PC-9 (cell line): ENCODE data around the gene LSM4. TPM values are rescaled to one million over a fixed set of nuclear protein-coding genes. Genes with fewer than 3 reads are reported as not detected.
A peak's percentile ranks its signal among the peaks of the same experiment; 100 is the strongest.

Experiments used
- BruUV-seq: library from RNA; stranded (reverse); fragments of 400-500 nt; replicated peaks from 2 replicates; lab custom pipeline; 2021; lab: Mats Ljungman, UMichigan
- CTCF ChIA-PET: fragments of 300-600 bp; sonication (Branson Sonifier 250); formaldehyde crosslinking; loops from one replicate; lab custom pipeline; 2022; ENCODE audit warnings: antibody characterized with exemption; lab: Charles Lee
- POLR2A ChIA-PET: fragments of 300-600 bp; sonication (Branson Sonifier 250); formaldehyde crosslinking; loops from one replicate; lab custom pipeline; 2022; ENCODE audit warnings: antibody characterized with exemption; ENCODE audit not compliant: unreplicated experiment; lab: Charles Lee
- DNase-seq, 2 experiments: peaks; one replicate each; pipeline versions ENCODE4 v3.0.0 to v3.0.0-alpha.2; 2015 to 2022; ENCODE audit warnings: mixed read lengths in 1 of 2
- H2AFZ ChIP-seq: fragments of 200-600 bp; sonication (generic); 2 replicates; pipeline ENCODE4 v1.8.1; 2017; ENCODE audit warnings: antibody characterized with exemption
- H3F3A ChIP-seq: fragments of 200-600 bp; sonication (generic); 2 replicates; pipeline ENCODE4 v1.8.1; 2017; ENCODE audit warnings: antibody characterized with exemption, mild to moderate bottlenecking, low read depth; ENCODE audit not compliant: insufficient read depth
- H3K27ac ChIP-seq: fragments of 200-600 bp; sonication (generic); 2 replicates; pipeline ENCODE4 v1.6.1; 2016; ENCODE audit warnings: mixed run types
- H3K27me3 ChIP-seq: fragments of 200-600 bp; sonication (generic); 2 replicates; pipeline ENCODE4 v1.6.1; 2016; ENCODE audit warnings: low read depth, mixed run types; ENCODE audit not compliant: insufficient read depth
- H3K36me3 ChIP-seq: fragments of 200-600 bp; sonication (generic); 2 replicates; pipeline ENCODE4 v1.6.1; 2016; ENCODE audit warnings: low read depth, mixed run types
- H3K4me1 ChIP-seq: fragments of 200-600 bp; sonication (generic); replicated peaks from 2 replicates; pipeline ENCODE4 v1.6.1; 2016; ENCODE audit warnings: mixed run types; ENCODE audit not compliant: insufficient read depth
- H3K4me2 ChIP-seq: fragments of 200-600 bp; sonication (generic); 2 replicates; pipeline ENCODE4 v1.6.1; 2017; ENCODE audit warnings: mixed run types
- H3K4me3 ChIP-seq: fragments of 200-600 bp; sonication (generic); 2 replicates; pipeline ENCODE4 v1.6.1; 2016; ENCODE audit warnings: mixed run types
- H3K79me2 ChIP-seq: fragments of 200-600 bp; sonication (generic); 2 replicates; pipeline ENCODE4 v1.6.1; 2017; ENCODE audit warnings: low read depth, mixed run types
- H3K9me2 ChIP-seq: fragments of 200-600 bp; sonication (generic); 2 replicates; pipeline ENCODE4 v1.8.1; 2017; ENCODE audit warnings: mild to moderate bottlenecking; ENCODE audit not compliant: insufficient read depth
- H3K9me3 ChIP-seq: fragments of 200-600 bp; sonication (generic); 2 replicates; pipeline ENCODE4 v1.8.1; 2016; ENCODE audit warnings: low read depth; ENCODE audit not compliant: insufficient read depth
- H4K20me1 ChIP-seq: fragments of 200-600 bp; sonication (generic); 2 replicates; pipeline ENCODE4 v1.8.1; 2017; ENCODE audit not compliant: insufficient read depth
- CTCF ChIP-seq: fragments of 200-600 bp; sonication (generic); conservative IDR thresholded peaks from 2 replicates; pipeline ENCODE4 v1.6.1; 2017; ENCODE audit warnings: mixed run types, antibody characterized with exemption, mild to moderate bottlenecking, moderate library complexity
- EZH2 ChIP-seq: fragments of 200-600 bp; sonication (generic); IDR thresholded peaks from 2 replicates; pipeline ENCODE4 v1.8.0; 2017; ENCODE audit warnings: antibody characterized with exemption, low read depth
- intact Hi-C: fragments of 100-400 bp; cut with micrococcal nuclease; formaldehyde crosslinking; loops from one replicate; pipeline ENCODE4 v1.10.0; 2022; ENCODE audit not compliant: unreplicated experiment
- total RNA-seq: library from RNA; stranded (reverse); gene quantifications from 2 replicates; pipeline ENCODE4 v1.2.3, GENCODE V29; 2021

LSM4 gene
- total RNA-seq, 1 experiment from 2014 or later = 323 TPM

GRCh38 chr19:18322318-18322758 lies 538 bp downstream of the LSM4 start:
- H2AFZ ChIP-seq = peak overlapping the region; percentile 79
- ChIA-PET CTCF (interaction anchor here (0.6 to 1.8 kb wide), 9 partner anchors 16 to 974 kb away, joined by 3 to 10 read pairs (median 4); partner anchors contain the start of genes JUND and MPV17L2), POLR2A (interaction anchor here (0.6 to 1.9 kb wide), 6 partner anchors 17 to 63 kb away, joined by 3 to 28 read pairs (median 13); partner anchors contain the start of genes GDF15 and JUND)
- H3K9me3 ChIP-seq = no peaks in the 10 kb centered on the region
- H3K9me2 ChIP-seq = no peaks in the 10 kb centered on the region
- H3K27ac ChIP-seq = peak overlapping the region; percentile 42
- peak; percentile 62 for TF ChIP-seq CTCF
- TF ChIP-seq EZH2 = no peak
- BruUV-seq = TSS peak; percentile 63
- H3F3A ChIP-seq = peaks cover 36% of the 10 kb centered on the region; the same call in 1 of the 2 replicates
- no peaks in the 10 kb centered on the region for H3K27me3 ChIP-seq
- H3K36me3 ChIP-seq = no peaks in the 10 kb centered on the region; the same call in 1 of the 2 replicates
- no peak for DNase-seq
- H3K4me3 ChIP-seq = peak overlapping the region; percentile 76
- no peaks in the 10 kb centered on the region; the same call in 1 of the 2 replicates for H4K20me1 ChIP-seq
- intact Hi-C loops = loop anchor here (2.0 kb wide), 1 partner anchor 18 kb away; no protein-coding TSS in a partner anchor
- H3K4me1 ChIP-seq = peaks cover 37% of the 10 kb centered on the region
- peaks cover 54% of the 10 kb centered on the region for H3K79me2 ChIP-seq
- peak overlapping the region; percentile 86 for H3K4me2 ChIP-seq

GRCh38 chr19:18321734-18322102 lies 1.2 kb downstream of the LSM4 start:
- BruUV-seq = no TSS peak
- H3K27me3 ChIP-seq = no peaks in the 10 kb centered on the region
- POLR2A ChIA-PET = interaction anchor here (0.6 to 1.9 kb wide), 5 partner anchors 17 to 64 kb away, joined by 4 to 28 read pairs (median 20); partner anchors contain the start of genes GDF15 and JUND
- peaks cover 37% of the 10 kb centered on the region for H3K4me1 ChIP-seq
- H3K9me3 ChIP-seq = no peaks in the 10 kb centered on the region
- H3K4me2 ChIP-seq = peak overlapping the region; percentile 86
- TF ChIP-seq CTCF = no peak
- no peak for TF ChIP-seq EZH2
- H3F3A ChIP-seq = peaks cover 30% of the 10 kb centered on the region; the same call in 1 of the 2 replicates
- H3K9me2 ChIP-seq = no peaks in the 10 kb centered on the region
- H2AFZ ChIP-seq = no peak overlapping the region
- no peaks in the 10 kb centered on the region; the same call in 1 of the 2 replicates for H3K36me3 ChIP-seq
- peaks cover 54% of the 10 kb centered on the region for H3K79me2 ChIP-seq
- CTCF ChIA-PET = interaction anchor here (0.6 to 1.8 kb wide), 5 partner anchors 15 to 129 kb away, joined by 3 to 10 read pairs (median 3); partner anchors contain the start of gene MPV17L2
- peak overlapping the region; percentile 76 for H3K4me3 ChIP-seq
- H4K20me1 ChIP-seq = no peaks in the 10 kb centered on the region; the same call in 1 of the 2 replicates
- intact Hi-C loops = loop anchor here (2.0 kb wide), 1 partner anchor 17 kb away; no protein-coding TSS in a partner anchor
- no peak for DNase-seq
- peak overlapping the region; percentile 42; the same call in 1 of the 2 replicates for H3K27ac ChIP-seq

GRCh38 chr19:18320865-18321733 lies 1.8 kb downstream of the LSM4 start:
- H3K4me1 ChIP-seq = peaks cover 37% of the 10 kb centered on the region
- no peaks in the 10 kb centered on the region for H3K9me3 ChIP-seq
- H3F3A ChIP-seq = peaks cover 29% of the 10 kb centered on the region; the same call in 1 of the 2 replicates
- ChIA-PET POLR2A (interaction anchor here (1.3 kb wide), 1 partner anchor 40 kb away, joined by 6 read pairs; the partner anchor contains the start of gene JUND), CTCF (interaction anchor here (0.6 to 1.1 kb wide), 5 partner anchors 12 to 128 kb away, joined by 3 to 5 read pairs (median 3); partner anchors contain the start of gene MPV17L2)
- no peaks in the 10 kb centered on the region for H3K27me3 ChIP-seq
- H4K20me1 ChIP-seq = no peaks in the 10 kb centered on the region; the same call in 1 of the 2 replicates
- H3K9me2 ChIP-seq = no peaks in the 10 kb centered on the region
- H3K4me2 ChIP-seq = peak overlapping the region; percentile 86
- peaks cover 59% of the 10 kb centered on the region for H3K79me2 ChIP-seq
- H3K36me3 ChIP-seq = no peaks in the 10 kb centered on the region; the same call in 1 of the 2 replicates
- H2AFZ ChIP-seq = no peak overlapping the region
- DNase-seq = no peak
- peak overlapping the region; percentile 76; the same call in 1 of the 2 replicates for H3K4me3 ChIP-seq
- intact Hi-C loops = no loop called here
- H3K27ac ChIP-seq = no peak overlapping the region
- no TSS peak for BruUV-seq
- TF ChIP-seq CTCF (no peak), EZH2 (no peak)
